ENCODE measurements around the gene ZNHIT1.
"Not testable (repeated sequence)": the region's sequence is repeated elsewhere in the genome, so short reads cannot be mapped to it uniquely, and the experiment has no call there.

Gene ZNHIT1

DNA sequence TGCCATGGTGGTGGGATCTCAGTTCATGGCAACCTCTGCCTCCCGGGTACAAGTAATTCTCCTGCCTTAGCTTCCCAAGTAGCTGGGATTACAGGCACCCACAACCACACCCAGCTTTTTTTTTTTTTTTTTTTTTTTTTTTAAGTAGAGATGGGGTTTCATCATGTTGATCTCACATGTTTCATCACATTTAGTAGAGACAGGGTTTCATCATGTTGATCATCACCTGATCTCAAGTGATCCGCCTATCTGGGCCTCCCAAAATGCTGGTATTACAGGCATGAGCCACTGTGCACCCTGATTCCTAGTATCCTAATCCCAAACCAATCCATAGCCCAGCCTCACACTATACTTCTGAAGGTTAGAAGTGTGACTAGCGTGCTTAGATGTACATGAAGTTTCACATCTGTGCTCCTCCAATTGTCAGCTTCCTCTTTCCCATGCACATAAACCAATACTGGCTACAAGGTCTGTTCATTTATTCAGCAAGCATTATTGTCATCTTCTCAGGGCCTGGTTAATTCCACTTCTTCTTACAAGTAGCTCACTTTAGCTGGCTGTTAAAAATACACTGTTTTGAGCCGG lies 31.0 kb upstream of the ZNHIT1 start:
- in situ Hi-C loops (cut with HindIII; ENCODE audit: low sequenced_read_pairs): no loop called here
- DNase-seq (ENCODE audit: low read depth): no peak
- H3K4me3 ChIP-seq (ENCODE audit: low read depth, low read length): no peak overlapping the region
- TF ChIP-seq, protein P1, sequence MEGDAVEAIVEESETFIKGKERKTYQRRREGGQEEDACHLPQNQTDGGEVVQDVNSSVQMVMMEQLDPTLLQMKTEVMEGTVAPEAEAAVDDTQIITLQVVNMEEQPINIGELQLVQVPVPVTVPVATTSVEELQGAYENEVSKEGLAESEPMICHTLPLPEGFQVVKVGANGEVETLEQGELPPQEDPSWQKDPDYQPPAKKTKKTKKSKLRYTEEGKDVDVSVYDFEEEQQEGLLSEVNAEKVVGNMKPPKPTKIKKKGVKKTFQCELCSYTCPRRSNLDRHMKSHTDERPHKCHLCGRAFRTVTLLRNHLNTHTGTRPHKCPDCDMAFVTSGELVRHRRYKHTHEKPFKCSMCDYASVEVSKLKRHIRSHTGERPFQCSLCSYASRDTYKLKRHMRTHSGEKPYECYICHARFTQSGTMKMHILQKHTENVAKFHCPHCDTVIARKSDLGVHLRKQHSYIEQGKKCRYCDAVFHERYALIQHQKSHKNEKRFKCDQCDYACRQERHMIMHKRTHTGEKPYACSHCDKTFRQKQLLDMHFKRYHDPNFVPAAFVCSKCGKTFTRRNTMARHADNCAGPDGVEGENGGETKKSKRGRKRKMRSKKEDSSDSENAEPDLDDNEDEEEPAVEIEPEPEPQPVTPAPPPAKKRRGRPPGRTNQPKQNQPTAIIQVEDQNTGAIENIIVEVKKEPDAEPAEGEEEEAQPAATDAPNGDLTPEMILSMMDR (IDR thresholded peaks at IDR 0.05; ENCODE audit: low read depth, low read length, missing control alignments): no peak

DNA sequence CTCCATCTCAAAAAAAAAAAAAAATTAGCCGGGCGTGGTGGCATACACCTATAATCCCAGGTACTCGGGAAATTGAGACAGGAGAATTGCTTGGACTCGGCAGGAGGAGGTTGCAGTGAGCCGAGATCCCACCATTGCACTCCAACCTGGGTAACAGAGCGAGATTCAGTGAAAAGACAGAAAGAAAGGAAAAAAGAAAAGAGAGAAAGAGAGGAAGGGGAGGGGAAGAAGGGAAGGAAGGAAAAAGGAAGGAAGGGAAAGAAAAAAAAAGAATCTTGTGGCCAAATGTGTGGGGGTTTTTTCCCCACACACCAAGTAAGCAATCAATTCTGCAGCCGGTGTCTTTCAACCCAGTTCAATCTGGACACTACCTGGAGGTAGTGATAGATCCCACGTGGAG lies 28.9 kb upstream of the ZNHIT1 start:
- no peak overlapping the region for H3K4me3 ChIP-seq (ENCODE audit: low read depth, low read length)
- no peak for DNase-seq (ENCODE audit: low read depth)
- in situ Hi-C loops (cut with HindIII; ENCODE audit: low sequenced_read_pairs): no loop called here
- TF ChIP-seq, protein P1 (IDR thresholded peaks at IDR 0.05; ENCODE audit: low read depth, low read length, missing control alignments): no peak

DNA sequence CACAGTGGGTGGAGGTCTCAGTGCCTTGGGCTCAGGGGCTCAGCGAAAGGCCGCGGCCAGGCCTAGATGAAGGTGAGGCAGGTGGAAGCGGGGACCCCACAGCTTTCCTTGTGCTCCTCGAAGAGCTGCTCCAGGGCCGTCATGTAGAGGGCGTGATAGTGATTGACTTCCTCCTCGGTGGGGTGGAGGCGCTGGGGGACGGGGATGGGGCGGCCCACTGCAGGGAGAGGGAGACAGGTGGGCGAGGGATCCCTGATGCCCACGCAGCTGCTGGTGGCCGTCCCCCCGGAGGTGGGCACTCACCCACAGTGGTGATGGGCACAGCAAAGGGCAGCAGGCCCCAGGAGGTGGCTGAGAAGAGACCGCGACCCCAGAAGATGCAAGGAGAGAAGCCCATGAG lies 22.1 kb upstream of the ZNHIT1 start:
- H3K4me3 ChIP-seq (ENCODE audit: low read depth, low read length): no peak overlapping the region
- TF ChIP-seq, protein P1 (IDR thresholded peaks at IDR 0.05; ENCODE audit: low read depth, low read length, missing control alignments): no peak
- in situ Hi-C loops (cut with HindIII; ENCODE audit: low sequenced_read_pairs): no loop called here
- DNase-seq (ENCODE audit: low read depth): no peak

DNA sequence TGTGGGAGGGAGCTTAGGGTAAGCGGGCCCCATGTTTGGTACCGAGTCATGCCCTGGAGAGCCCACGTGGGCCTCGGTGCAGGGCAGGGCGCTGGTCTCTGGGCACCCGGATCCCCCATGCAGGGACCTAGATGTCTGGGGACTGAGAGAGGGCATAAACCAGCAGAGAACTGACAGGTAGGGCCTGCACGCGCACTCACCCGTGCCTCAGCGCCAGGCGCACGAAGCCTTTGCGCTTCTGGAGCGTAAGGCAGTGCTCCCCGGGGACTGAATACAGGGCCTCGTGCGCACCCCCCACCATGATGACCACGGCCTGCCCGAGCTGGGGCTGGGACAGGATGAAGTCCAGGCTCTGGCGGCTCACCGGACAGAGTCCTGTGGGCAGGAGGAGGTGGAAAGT lies 20.0 kb upstream of the ZNHIT1 start:
- in situ Hi-C loops (cut with HindIII; ENCODE audit: low sequenced_read_pairs): no loop called here
- no peak overlapping the region for H3K4me3 ChIP-seq (ENCODE audit: low read depth, low read length)
- DNase-seq (ENCODE audit: low read depth): no peak
- TF ChIP-seq, protein P1 (IDR thresholded peaks at IDR 0.05; ENCODE audit: low read depth, low read length, missing control alignments): no peak

DNA sequence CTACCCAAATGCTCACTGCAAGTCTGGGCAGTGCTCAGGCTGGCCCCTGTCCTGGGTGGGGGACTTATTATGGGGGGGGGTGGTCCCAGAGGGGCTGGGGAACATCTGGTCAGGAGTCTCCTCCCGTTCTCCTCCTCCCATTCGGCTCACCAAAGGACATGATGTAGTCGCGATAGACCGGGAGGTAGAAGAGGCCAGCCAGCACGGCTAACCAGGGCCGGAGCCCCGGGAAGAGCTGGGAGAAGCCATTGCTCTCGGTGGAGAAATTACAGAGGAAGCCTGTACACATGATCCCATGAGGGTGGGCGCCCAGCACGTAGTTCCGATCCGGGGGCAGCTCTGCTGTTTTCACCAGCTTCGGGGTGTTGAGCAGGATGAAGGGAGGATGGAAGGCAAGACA lies 19.5 kb upstream of the ZNHIT1 start:
- no peak overlapping the region for H3K4me3 ChIP-seq (ENCODE audit: low read depth, low read length)
- no peak for DNase-seq (ENCODE audit: low read depth)
- in situ Hi-C loops (cut with HindIII; ENCODE audit: low sequenced_read_pairs): no loop called here
- TF ChIP-seq, protein P1 (IDR thresholded peaks at IDR 0.05; ENCODE audit: low read depth, low read length, missing control alignments): no peak

DNA sequence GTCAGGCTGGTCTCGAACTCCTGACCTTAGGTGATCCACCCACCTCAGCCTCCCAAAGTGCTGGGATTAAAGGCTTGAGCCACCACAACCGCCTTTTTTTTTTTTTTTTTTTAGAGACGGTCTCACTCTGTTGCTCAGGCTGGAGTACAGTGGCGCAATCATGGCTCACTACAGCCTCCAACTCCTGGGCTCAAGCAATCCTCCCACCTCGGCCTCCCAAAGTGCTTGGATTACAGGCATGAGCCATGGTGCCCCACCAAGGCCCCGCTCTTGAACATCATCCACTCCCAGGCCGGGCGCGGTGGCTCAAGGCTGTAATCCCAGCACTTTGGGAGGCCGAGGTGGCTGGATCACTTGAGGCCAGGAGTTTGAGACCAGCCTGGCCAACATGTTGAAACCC lies 18.4 kb upstream of the ZNHIT1 start:
- in situ Hi-C loops (cut with HindIII; ENCODE audit: low sequenced_read_pairs); H3K4me3 ChIP-seq (ENCODE audit: low read depth, low read length): not testable (repeated sequence)

DNA sequence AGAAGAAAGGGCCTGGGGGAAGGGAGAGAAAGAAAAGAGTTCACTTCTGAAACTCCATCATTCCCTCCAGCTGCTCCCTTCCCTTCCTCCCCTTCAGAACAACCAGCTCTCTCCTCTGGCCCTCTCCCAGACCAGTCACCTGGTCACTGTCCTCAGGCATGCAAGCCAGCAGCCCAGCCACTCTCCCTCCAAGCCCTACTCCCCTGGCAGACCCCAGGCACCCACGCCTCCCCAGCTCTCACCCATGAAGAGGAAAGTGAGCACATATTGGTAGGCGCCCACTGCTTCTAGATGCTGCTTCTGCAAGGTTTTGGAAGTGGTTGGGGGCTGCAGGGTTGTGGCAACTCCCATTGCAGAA lies 17.5 kb upstream of the ZNHIT1 start:
- TF ChIP-seq, protein P1 (IDR thresholded peaks at IDR 0.05; ENCODE audit: low read depth, low read length, missing control alignments): no peak
- in situ Hi-C loops (cut with HindIII; ENCODE audit: low sequenced_read_pairs): no loop called here
- no peak for DNase-seq (ENCODE audit: low read depth)

More for the DNA sequence above, 18.4 kb upstream of the ZNHIT1 start:
- DNase-seq (ENCODE audit: low read depth): not testable (repeated sequence)

More for the DNA sequence above, 17.5 kb upstream of the ZNHIT1 start:
- no peak overlapping the region for H3K4me3 ChIP-seq (ENCODE audit: low read depth, low read length)
